HG02970 (cell line): ENCODE data around the gene CNTROB.

ENCODE experiments used
- ATAC-seq: cut with Tn5 transposase; IDR thresholded peaks from one replicate; pipeline ENCODE4 v1.9.1; 2021; ENCODE audit warnings: mild to moderate bottlenecking, moderate library complexity, moderate number of reproducible peaks; ENCODE audit not compliant: unreplicated experiment, low FRiP score

Gene CNTROB

GRCh38 chr17:7931709-7932482, at the start of gene CNTROB, which contains the start of gene TRAPPC1:
TSS of gene CNTROB (plus strand) at chr17:7932206. CDS start at chr17:7933080, 874 bp downstream.
TSS of gene TRAPPC1 (minus strand) at chr17:7931946. CDS start at chr17:7931829, 117 bp downstream.
- peak; percentile 91 for ATAC-seq

- ATAC-seq: no peak
These were observed 49.4 kb upstream of the CNTROB start for GRCh38 chr17:7882629-7883028.

GRCh38 chr17:7883781-7884386, 48.1 kb upstream of the CNTROB start:
- no peak for ATAC-seq

DNA sequence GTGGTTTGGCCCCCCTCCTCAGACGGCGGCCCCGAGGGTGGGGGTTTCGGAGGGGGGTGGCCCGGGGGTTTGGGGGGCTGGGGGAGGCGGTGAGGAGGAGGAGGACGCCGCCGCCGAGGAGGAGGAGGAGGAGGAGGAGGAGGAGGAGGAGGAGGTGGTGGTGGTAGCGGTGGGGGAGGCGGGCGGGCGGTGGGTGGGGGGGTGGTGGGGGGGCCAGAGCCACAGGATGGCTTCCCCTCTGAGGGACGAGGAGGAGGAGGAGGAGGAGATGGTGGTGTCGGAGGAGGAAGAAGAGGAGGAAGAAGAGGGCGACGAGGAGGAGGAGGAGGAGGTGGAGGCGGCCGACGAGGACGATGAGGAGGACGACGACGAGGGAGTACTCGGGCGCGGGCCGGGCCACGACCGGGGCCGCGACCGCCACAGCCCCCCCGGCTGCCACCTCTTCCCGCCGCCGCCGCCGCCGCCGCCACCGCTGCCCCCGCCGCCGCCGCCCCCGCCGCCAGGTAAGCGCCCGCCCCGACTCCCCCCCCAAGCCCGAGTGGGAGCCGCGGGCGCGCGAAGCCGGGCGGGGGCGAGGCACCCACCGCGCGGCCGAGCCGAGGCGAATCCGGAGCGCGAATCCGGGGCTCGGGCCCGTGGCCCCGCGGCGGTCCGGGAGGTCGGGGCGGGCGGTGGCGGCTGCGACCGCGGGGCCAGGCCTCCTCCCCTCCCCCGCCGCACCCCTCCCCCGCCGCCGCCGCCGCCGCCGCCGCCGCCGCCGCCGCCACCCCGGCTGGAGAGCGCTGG, 47.2 kb upstream of the CNTROB start:
- no peak for ATAC-seq

DNA sequence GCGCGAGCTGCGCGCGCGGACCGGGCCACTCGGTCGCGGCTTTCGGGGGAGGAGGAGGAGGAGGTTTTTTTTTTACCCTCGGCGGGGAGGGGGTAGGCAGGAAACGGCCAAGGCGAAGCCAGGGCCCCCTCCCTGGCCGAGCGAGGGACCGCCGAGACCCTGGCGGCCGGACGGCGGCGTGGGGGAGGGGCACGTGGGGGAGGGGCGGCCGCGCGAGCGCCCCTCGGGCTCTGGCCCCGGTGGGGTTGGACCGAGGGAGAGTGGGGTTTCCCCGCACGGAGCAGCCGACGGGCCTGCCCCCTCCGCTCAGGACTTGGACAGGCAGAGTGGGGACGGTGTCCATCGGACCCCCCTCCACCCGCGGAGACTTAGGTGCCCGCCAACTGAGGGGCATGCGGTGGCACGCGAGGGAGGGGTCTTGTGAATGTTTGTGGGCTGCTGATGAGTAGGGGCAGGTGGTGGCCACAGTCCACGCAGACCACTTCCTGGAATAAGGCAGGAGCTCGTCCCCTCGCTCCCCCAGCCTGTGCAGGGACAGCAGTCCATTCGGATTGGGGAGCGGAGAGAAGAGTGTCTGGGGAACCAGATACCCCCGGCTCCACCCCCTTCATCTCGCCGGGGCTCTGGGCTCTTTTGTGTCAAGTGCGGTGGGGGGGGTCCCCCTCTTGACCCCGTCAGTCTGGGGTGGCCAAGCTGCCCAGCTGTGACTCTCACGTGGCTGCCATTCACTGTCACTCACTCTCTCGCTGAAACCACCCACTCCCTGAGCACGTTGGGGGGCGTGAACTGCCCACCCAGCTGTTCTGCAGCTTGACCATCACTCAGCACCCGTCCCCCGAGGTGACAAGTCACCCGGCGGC, 46.4 kb upstream of the CNTROB start:
- no peak for ATAC-seq

DNA sequence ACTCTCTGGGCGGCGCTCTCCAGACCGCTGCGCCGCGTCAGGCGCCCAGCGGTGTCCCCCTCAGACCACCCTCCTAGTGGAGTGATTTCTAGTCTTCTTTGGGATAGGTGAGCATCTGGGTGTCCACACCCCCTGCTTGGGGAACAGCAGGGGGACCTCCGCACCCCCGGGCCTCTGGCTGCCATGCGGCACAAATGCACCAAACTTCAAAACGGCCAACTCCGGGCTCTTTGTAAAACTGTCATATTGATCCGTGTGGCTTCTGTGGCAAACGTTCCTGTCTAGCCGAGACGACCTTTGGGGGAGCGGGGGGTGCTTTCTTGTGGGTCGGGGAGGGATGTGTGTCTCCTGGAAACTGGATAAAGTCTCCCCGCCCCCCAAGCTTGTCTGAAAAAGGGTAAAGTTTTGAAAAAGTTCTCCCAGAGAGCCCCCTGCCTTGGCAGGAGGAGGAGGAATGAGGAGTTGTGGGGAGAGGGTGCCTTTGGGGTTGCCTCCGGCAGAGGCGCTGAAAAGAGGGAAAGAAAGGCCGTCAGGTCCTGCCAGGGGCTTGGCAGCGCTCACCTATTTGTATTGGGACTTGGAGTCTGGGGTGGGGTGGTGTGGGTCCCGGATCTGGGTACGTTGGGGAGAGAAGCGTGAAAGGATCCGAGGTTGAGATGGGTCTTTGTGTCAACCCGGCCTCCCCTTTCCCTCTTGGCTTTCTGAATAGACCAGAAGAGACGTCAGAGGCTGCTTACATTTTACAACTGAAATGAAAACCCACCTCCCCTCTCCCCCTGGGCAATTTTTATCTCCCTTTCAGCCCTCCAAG, 45.6 kb upstream of the CNTROB start:
- ATAC-seq: no peak

- no peak for ATAC-seq
These were observed 44.9 kb upstream of the CNTROB start for GRCh38 chr17:7887038-7887481.

GRCh38 chr17:7887482-7888183, 44.4 kb upstream of the CNTROB start:
- peak; percentile 36 for ATAC-seq

DNA sequence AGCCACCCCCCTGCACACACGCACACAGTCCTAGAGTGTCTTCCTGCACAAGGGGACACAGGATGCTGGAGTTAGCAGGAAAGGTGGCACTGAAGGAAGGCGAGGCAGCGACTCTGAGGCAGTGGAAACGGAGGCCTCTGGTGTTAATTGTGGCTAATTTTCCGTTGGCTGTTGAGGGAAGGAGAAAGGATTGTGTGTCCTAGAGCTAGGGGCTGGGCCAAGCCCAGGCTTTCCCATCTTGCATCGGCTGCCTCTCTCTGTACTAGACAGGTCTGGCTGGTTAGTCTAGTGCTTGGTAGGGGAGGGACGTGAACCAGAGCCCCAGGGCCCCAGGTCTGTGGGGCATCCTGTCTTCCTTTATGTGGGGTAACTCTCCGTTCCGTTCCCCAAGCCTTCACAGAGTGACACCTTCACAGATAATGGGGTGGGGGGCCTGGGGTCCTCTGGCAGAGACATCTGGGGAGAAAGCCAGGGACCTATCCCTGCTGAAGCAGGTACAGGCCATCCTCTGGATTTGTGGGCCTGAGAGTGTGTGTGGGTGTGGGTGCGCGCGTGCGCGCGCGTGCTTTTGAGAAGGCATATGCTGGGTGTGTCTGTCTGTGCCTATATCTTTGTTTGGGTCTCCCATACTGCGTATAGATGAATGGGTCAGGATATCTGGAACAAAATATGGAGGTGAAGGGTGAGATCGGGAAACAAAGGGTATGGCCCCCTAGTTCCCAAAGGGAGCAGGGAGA, 43.7 kb upstream of the CNTROB start, which contains the start of gene CHD3:
Gene CHD3 (plus strand): TSS at position 606 of the 737 bp plus-strand sequence. CDS start 212 bp downstream, outside the sequence.
- ATAC-seq: no peak

- ATAC-seq: no peak
These were observed 42.6 kb upstream of the CNTROB start for GRCh38 chr17:7889166-7889955.

DNA sequence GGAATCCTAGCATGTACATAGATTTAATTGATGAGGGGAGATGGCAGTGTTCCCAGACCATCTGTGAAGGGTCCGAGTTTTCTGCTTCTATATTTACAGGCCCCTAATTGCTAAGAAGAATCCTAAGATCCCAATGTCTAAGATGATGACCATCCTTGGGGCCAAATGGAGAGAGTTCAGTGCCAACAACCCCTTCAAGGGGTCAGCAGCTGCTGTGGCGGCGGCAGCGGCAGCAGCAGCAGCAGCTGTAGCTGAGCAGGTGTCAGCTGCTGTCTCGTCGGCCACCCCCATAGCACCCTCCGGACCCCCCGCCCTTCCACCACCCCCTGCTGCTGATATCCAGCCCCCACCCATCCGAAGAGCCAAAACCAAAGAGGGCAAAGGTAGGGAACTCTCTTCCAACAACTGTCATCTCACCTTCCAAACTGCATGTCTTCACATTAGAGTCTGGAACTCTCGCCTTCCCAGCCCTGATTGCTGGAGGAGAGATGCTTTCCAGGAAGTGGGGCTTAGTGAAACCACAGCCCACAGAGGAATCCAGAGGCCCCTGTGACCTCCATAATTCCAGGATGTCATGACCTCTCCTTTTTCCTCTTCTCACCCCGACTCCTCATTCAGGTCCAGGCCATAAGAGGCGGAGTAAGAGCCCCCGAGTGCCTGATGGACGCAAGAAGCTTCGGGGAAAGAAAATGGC, 38.7 kb upstream of the CNTROB start:
- no peak for ATAC-seq

- no peak for ATAC-seq
These were observed 37.8 kb upstream of the CNTROB start for GRCh38 chr17:7894226-7894625.

GRCh38 chr17:7894866-7895265, 37.1 kb upstream of the CNTROB start:
- ATAC-seq: no peak

DNA sequence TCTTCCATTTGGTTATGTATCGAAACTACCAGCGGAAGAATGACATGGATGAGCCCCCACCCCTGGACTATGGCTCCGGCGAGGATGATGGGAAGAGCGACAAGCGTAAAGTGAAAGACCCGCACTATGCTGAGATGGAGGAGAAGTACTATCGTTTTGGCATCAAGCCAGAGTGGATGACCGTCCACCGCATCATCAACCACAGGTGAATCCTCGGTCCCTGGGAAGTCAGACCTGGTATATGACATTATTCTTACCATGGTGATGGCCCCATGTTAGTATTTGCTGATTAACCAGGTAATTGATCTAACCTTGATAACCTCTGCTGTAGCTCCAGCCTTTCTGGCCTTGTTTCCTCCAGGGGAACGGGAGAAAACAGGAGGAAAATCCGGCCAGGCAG, 34.9 kb upstream of the CNTROB start:
- ATAC-seq: no peak

GRCh38 chr17:7897773-7898172, 34.2 kb upstream of the CNTROB start:
- no peak for ATAC-seq
